Natural killer cell (primary cell): ENCODE data around the gene LMNTD1. TPM values are rescaled to one million over a fixed set of nuclear protein-coding genes. Genes with fewer than 3 reads are reported as not detected.

Source experiments
- ATAC-seq, 3 donors: fragments of 150-1000 bp in 2 of 3; fragments of 200-7000 bp in 1 of 3; cut with Tn5 transposase; 1 replicate in 1 of 3; 2 replicates in 2 of 3; pipeline ENCODE4 v1.10.0; 2021; ENCODE audit warnings: mild to moderate bottlenecking in 2 of 3, moderate library complexity in 2 of 3
- DNase-seq, 2 donors: peaks; one replicate each; pipeline versions ENCODE4 v3.0.0 to v3.0.0-alpha.2; 2013 to 2021; ENCODE audit warnings: mixed read lengths in 1 of 2
- H3K27ac ChIP-seq: one replicate; pipeline ENCODE4 v1.5.1; 2013; ENCODE audit warnings: mild to moderate bottlenecking, low read length
- H3K27me3 ChIP-seq: one replicate; pipeline ENCODE4 v1.6.1; 2013; ENCODE audit warnings: low read length; ENCODE audit not compliant: control insufficient read depth, insufficient read depth
- H3K36me3 ChIP-seq: one replicate; pipeline ENCODE4 v1.6.1; 2013; ENCODE audit warnings: low read length; ENCODE audit not compliant: control insufficient read depth, insufficient read depth
- H3K4me1 ChIP-seq: one replicate; pipeline ENCODE4 v1.6.1; 2013; ENCODE audit warnings: low read length; ENCODE audit not compliant: control insufficient read depth, insufficient read depth
- H3K4me3 ChIP-seq: one replicate; pipeline ENCODE4 v1.5.1; 2013; ENCODE audit warnings: low read length
- H3K9me3 ChIP-seq: one replicate; pipeline ENCODE4 v1.6.1; 2013; ENCODE audit warnings: low read length; ENCODE audit not compliant: control insufficient read depth, insufficient read depth
- H3K27ac Mint-ChIP-seq, 2 donors: one replicate each; pipeline ENCODE4 v1.8.0; 2022; ENCODE audit warnings: mild to moderate bottlenecking in 2 of 2, mixed read lengths in 2 of 2, moderate library complexity in 1 of 2
- H3K27me3 Mint-ChIP-seq, 2 donors: one replicate each; pipeline ENCODE4 v1.8.0; 2022; ENCODE audit warnings: low read depth in 2 of 2, mixed read lengths in 2 of 2
- H3K36me3 Mint-ChIP-seq: one replicate; pipeline ENCODE4 v1.8.0; 2022; ENCODE audit warnings: mixed read lengths
- H3K4me1 Mint-ChIP-seq, 2 donors: one replicate each; pipeline ENCODE4 v1.8.0; 2022; ENCODE audit warnings: mixed read lengths in 2 of 2
- H3K4me3 Mint-ChIP-seq: one replicate; pipeline ENCODE4 v1.8.0; 2022; ENCODE audit warnings: mild to moderate bottlenecking, moderate library complexity, mixed read lengths
- H3K9me3 Mint-ChIP-seq, 2 donors: one replicate each; pipeline ENCODE4 v1.8.0; 2022; ENCODE audit warnings: mixed read lengths in 2 of 2
- CTCF ChIP-seq: fragments of 200-600 bp; IDR thresholded peaks from one replicate; pipeline ENCODE4 v1.8.0; 2022; ENCODE audit warnings: antibody characterized with exemption
- WGBS: methylation state at CpG from one replicate; pipeline ENCODE4 v1.1.7; 2013; ENCODE audit warnings: missing lambda C conversion rate; ENCODE audit not compliant: insufficient coverage; 5-methylcytosine and 5-hydroxymethylcytosine counted together
- intact Hi-C: fragments of 100-400 bp; cut with micrococcal nuclease; formaldehyde crosslinking; loops from one replicate; pipeline ENCODE4 v1.14.2; 2022
- total RNA-seq, 4 donors: library from RNA; stranded (reverse); fragments of 120-200 nt in 1 of 4; gene quantifications; one replicate each; pipeline versions ENCODE4 v1.2.3 to v1.2.4, GENCODE V29; 2013 to 2022

Gene LMNTD1
- total RNA-seq, 3 donors from 2014 or later (not counting 1 experiment from before 2014, with no cell fraction given): not detected

DNA sequence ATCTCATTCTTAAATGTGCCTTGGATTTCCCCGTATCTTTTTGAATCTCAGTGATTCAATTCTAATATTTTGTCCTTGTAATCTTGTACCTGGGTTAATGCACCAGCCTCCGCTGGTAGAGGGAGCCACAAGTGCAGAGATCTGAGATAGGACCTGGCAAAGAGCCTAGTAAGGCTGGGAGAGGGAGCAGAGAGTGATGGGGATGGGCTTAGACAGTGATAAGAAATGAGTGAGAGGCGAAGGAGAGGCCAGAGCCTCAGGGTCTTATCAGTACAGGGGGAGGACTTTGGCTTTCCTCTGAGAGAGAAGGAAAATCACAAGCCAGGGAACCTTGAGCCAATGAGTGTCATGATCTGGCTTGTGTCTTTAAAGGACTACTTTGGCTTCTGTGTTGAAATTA, 30.5 kb upstream of the LMNTD1 start:
- Mint-ChIP-seq H3K4me3 (no peak overlapping the region), H3K36me3 (no peaks in the 10 kb centered on the region), H3K27me3 (no peaks in the 10 kb centered on the region), H3K27ac (no peak overlapping the region), H3K4me1 (no peaks in the 10 kb centered on the region), H3K9me3 (peaks cover 0 to 4% of the 10 kb centered on the region in 2 donors)
- Histone ChIP-seq H3K4me1 (no peaks in the 10 kb centered on the region), H3K4me3 (no peak overlapping the region), H3K36me3 (no peaks in the 10 kb centered on the region), H3K9me3 (peaks cover 3% of the 10 kb centered on the region), H3K27ac (no peak overlapping the region), H3K27me3 (no peaks in the 10 kb centered on the region)
- 72% methylated on average over 3 of the region's 3 CpGs for WGBS
- ATAC-seq (no peak), DNase-seq (peak in 1 of 2 donors; percentile 7)
- intact Hi-C loops: no loop called here
- no peak for TF ChIP-seq CTCF

DNA sequence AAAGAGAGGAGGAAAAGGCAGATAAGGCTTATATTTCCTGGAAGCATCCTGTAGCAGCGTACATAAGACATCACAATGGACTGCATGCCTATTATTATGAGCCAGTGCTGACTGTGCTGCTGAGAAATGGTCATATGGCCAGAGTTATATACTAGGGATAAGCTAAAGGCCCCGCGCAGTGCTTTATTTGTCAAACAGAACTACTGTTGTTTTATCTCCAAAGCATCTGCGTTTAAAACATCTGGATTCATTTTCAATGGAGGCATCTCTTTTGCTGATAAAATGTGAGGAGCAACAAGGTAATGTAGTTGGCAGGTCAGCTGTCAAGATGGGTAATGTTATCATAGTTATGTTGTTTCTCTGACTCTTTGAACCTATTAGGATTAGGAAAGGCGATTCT, 28.0 kb upstream of the LMNTD1 start:
- H3K4me1 Mint-ChIP-seq: no peaks in the 10 kb centered on the region
- intact Hi-C loops: no loop called here
- H3K9me3 Mint-ChIP-seq: no peaks in the 10 kb centered on the region
- 99% methylated on average over 4 of the region's 5 CpGs for WGBS
- Histone ChIP-seq H3K27me3 (no peaks in the 10 kb centered on the region), H3K36me3 (no peaks in the 10 kb centered on the region), H3K4me3 (no peak overlapping the region), H3K4me1 (no peaks in the 10 kb centered on the region), H3K9me3 (no peaks in the 10 kb centered on the region), H3K27ac (no peak overlapping the region)
- DNase-seq (no peak), ATAC-seq (no peak)
- no peak for TF ChIP-seq CTCF
- H3K36me3 Mint-ChIP-seq: no peaks in the 10 kb centered on the region
- no peak overlapping the region for H3K27ac Mint-ChIP-seq
- no peak overlapping the region for H3K4me3 Mint-ChIP-seq
- H3K27me3 Mint-ChIP-seq: no peaks in the 10 kb centered on the region

DNA sequence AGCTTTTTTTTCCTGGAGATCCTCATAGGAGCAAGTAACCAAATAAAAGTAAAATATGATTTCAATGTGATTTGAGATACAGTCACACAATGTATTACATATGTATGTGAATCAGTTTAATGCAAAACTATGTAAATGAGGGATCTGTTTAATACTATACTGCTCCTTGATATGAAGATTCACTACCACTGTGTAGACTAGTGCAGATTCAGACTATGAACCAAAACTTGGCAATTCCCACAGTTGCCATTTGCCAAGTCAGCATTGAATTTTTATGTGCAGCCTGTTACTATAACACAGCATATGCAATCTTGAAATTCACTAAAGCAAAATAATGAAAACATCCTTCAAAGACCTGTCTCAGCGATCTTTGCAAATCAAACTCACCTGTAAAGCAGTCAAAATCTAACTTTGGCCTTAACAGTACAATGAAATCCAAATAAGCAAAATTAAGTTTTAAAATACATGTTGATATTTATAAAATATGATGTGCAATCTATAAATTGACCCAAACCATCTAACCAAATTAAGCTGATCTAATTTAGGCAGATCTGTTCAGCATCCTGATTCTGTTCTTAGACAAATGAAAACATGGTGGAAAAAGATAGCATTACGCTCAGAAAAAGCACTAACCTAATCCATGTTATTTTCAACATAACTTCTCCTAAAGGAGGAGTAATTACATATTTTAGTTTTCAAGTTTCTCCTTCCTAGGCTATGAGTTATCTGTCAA, 25.5 kb upstream of the LMNTD1 start:
- no peaks in the 10 kb centered on the region for H3K4me1 ChIP-seq
- H3K27ac Mint-ChIP-seq: no peak overlapping the region
- no peak overlapping the region for H3K4me3 Mint-ChIP-seq
- ATAC-seq (no peak), DNase-seq (no peak)
- no CpG with 5 or more reads among the region's 2 CpGs for WGBS
- no peak for TF ChIP-seq CTCF
- intact Hi-C loops: no loop called here
- no peaks in the 10 kb centered on the region for H3K9me3 ChIP-seq
- H3K36me3 Mint-ChIP-seq: no peaks in the 10 kb centered on the region
- no peaks in the 10 kb centered on the region for H3K27me3 Mint-ChIP-seq
- no peaks in the 10 kb centered on the region for H3K36me3 ChIP-seq
- H3K4me3 ChIP-seq: no peak overlapping the region
- no peaks in the 10 kb centered on the region for H3K4me1 Mint-ChIP-seq
- no peak overlapping the region for H3K27ac ChIP-seq
- H3K27me3 ChIP-seq: no peaks in the 10 kb centered on the region
- H3K9me3 Mint-ChIP-seq: no peaks in the 10 kb centered on the region

DNA sequence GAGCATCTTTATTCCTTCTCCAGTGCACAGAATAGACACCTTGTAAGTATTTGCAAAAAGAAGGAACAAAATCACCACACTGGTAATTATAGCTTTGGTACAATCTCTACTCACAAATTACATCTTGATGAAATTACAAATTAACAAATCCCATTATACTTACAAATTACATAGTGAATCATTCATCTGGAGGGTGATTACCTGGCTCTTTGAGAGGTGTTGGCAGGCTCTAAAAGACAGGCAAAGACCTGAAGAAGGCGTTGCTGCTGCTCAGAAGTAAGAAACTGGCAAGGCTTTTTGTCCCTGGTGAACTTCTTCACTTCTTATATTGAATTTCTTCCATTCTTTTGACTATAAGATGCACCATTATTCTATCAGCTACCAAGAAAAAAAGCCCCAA, 21.7 kb upstream of the LMNTD1 start:
- no peak for TF ChIP-seq CTCF
- H3K27ac ChIP-seq: no peak overlapping the region
- H3K4me3 Mint-ChIP-seq: no peak overlapping the region
- WGBS: 54% methylated on average over 1 of the region's 1 CpG
- H3K27me3 Mint-ChIP-seq: no peaks in the 10 kb centered on the region
- DNase-seq: no peak
- no peak overlapping the region for H3K27ac Mint-ChIP-seq
- no peaks in the 10 kb centered on the region for H3K36me3 ChIP-seq
- no peaks in the 10 kb centered on the region for H3K27me3 ChIP-seq
- no peaks in the 10 kb centered on the region for H3K36me3 Mint-ChIP-seq
- no peaks in the 10 kb centered on the region for H3K4me1 Mint-ChIP-seq
- intact Hi-C loops: no loop called here
- no peaks in the 10 kb centered on the region for H3K9me3 Mint-ChIP-seq
- ATAC-seq: no peak
- H3K4me1 ChIP-seq: no peaks in the 10 kb centered on the region
- no peak overlapping the region for H3K4me3 ChIP-seq
- H3K9me3 ChIP-seq: no peaks in the 10 kb centered on the region
